Stomach (tissue), 9 donors: ENCODE results near the gene RAB12. TPM values are rescaled to one million over a fixed set of nuclear protein-coding genes. Genes with fewer than 3 reads are reported as not detected.

Source experiments
- DNase-seq, 2 donors: peaks; one replicate each; pipeline versions ENCODE4 v3.0.0 to v3.0.0-alpha.2; 2013 to 2019
- H3K27ac ChIP-seq, 5 donors: fragments of 200-600 bp in 4 of 5; sonication (generic) in 4 of 5; one replicate each; pipeline ENCODE4 v1.5.1; 2013 to 2019; ENCODE audit warnings: mild to moderate bottlenecking in 1 of 5, moderate library complexity in 1 of 5
- H3K27me3 ChIP-seq, 3 donors: fragments of 200-600 bp; sonication (generic); one replicate each; pipeline ENCODE4 v1.5.1; 2017 to 2019; ENCODE audit warnings: mixed run types in 1 of 3
- H3K36me3 ChIP-seq, 4 donors: fragments of 200-600 bp; sonication (generic); 1 replicate in 3 of 4; 2 replicates in 1 of 4; pipeline ENCODE4 v1.5.1; 2016 to 2019
- H3K4me1 ChIP-seq, 4 donors: fragments of 200-600 bp; sonication (generic); one replicate each; pipeline ENCODE4 v1.5.1; 2016 to 2019
- H3K4me3 ChIP-seq, 4 donors: fragments of 200-600 bp; sonication (generic) in 3 of 4; one replicate each; pipeline ENCODE4 v1.5.1; 2016 to 2019; ENCODE audit warnings: mild to moderate bottlenecking in 1 of 4
- H3K9me3 ChIP-seq, 4 donors: fragments of 200-600 bp; sonication (generic); one replicate each; pipeline ENCODE4 v1.5.1; 2016 to 2019
- CTCF ChIP-seq, 7 experiments: fragments of 450-650 bp in 4 of 7; fragments of 200-600 bp in 3 of 7; sonication (generic) in 3 of 7; IDR thresholded peaks; one replicate each; pipeline ENCODE4 v1.5.1; 2016 to 2019; ENCODE audit warnings: antibody characterized with exemption in 7 of 7, control low read depth in 2 of 7, mild to moderate bottlenecking in 1 of 7
- EP300 ChIP-seq: sonication (generic); formaldehyde crosslinking; IDR thresholded peaks from one replicate; pipeline ENCODE4 v1.6.1; 2017; ENCODE audit warnings: antibody characterized with exemption
- POLR2A ChIP-seq, 4 donors: fragments of 450-650 bp; IDR thresholded peaks; one replicate each; pipeline ENCODE4 v1.6.1; 2016; ENCODE audit warnings: antibody characterized with exemption in 4 of 4, control low read depth in 2 of 4, mild to moderate bottlenecking in 1 of 4, moderate library complexity in 1 of 4
- POLR2AphosphoS5 ChIP-seq, 3 donors: sonication (generic); formaldehyde crosslinking; IDR thresholded peaks; one replicate each; pipeline ENCODE4 v1.6.1; 2016; ENCODE audit warnings: antibody characterized with exemption in 3 of 3
- WGBS, 5 donors: extraction: QIAGEN DNeasy Blood & Tissue Kit in 3 of 5; methylation state at CpG; one replicate each; pipeline versions ENCODE4 v1.1.5 to v1.1.7; 2013 to 2018; 5-methylcytosine and 5-hydroxymethylcytosine counted together
- intact Hi-C: fragments of 100-400 bp; cut with DNase I; formaldehyde crosslinking; loops from one replicate; pipeline ENCODE4 v1.15.1; 2023; ENCODE audit warnings: low total_unique reads
- polyA plus RNA-seq, 3 donors: library from polyadenylated mRNA; stranded (reverse); fragments of 200-250 nt; gene quantifications; one replicate each; pipeline ENCODE4 v1.2.3, GENCODE V29; 2013
- total RNA-seq, 5 donors: library from RNA; depleted of rRNA; stranded (reverse); fragments of >200 nt; gene quantifications; one replicate each; pipeline versions ENCODE4 v1.1.0 to v1.2.3, GENCODE V29; 2014 to 2016
- donor health status: healthy with polysubstance abuse.
- donor health status: Bipolar disorder and iron deficiency.
- donor health status: healthy.

The RAB12 gene
- total and polyA plus RNA-seq, 8 donors = 10.7 to 88.5 (median 21.7) TPM

- no peaks in the 10 kb centered on the region for H3K27me3 ChIP-seq
- no peak overlapping the region for H3K27ac ChIP-seq
- H3K4me3 ChIP-seq = no peak overlapping the region
- TF ChIP-seq POLR2AphosphoS5 (IDR thresholded peaks at IDR 0.05) (no peak), POLR2A (IDR thresholded peaks at IDR 0.05) (no peak), CTCF (IDR thresholded peaks at IDR 0.05) (no peak), EP300 (no peak)
- no peak for DNase-seq
- intact Hi-C loops = no loop called here
- no peaks in the 10 kb centered on the region for H3K9me3 ChIP-seq
- whole genome bisulfite sequencing, 5 donors = 78 to 88% (median 79%) methylated on average over 13 of the region's 13 CpGs
- peaks cover 0 to 34% (median 22%) of the 10 kb centered on the region in 4 donors for H3K4me1 ChIP-seq
- peaks cover 19 to 41% (median 38%) of the 10 kb centered on the region in 4 donors for H3K36me3 ChIP-seq
These were observed 16.3 kb downstream of the RAB12 start for GRCh38 chr18:8625461-8626092.

- Histone ChIP-seq H3K9me3 (no peaks in the 10 kb centered on the region), H3K4me1 (peaks cover 0 to 30% (median 16%) of the 10 kb centered on the region in 4 donors), H3K36me3 (peaks cover 19 to 50% (median 44%) of the 10 kb centered on the region in 4 donors), H3K27me3 (no peaks in the 10 kb centered on the region), H3K4me3 (no peak overlapping the region), H3K27ac (no peak overlapping the region)
- 72 to 91% (median 86%) methylated on average over 6 of the region's 6 CpGs for WGBS, 5 donors
- intact Hi-C loops = no loop called here
- TF ChIP-seq POLR2AphosphoS5 (IDR thresholded peaks at IDR 0.05) (no peak), EP300 (no peak), POLR2A (IDR thresholded peaks at IDR 0.05) (no peak), CTCF (IDR thresholded peaks at IDR 0.05) (no peak)
- DNase-seq = no peak
These were observed 17.3 kb downstream of the RAB12 start for GRCh38 chr18:8626414-8627106.

GRCh38 chr18:8627107-8627472 is 17.9 kb downstream of the RAB12 start:
- Histone ChIP-seq H3K36me3 (peaks cover 22 to 55% (median 44%) of the 10 kb centered on the region in 4 donors), H3K27ac (no peak overlapping the region), H3K4me3 (no peak overlapping the region), H3K9me3 (no peaks in the 10 kb centered on the region), H3K27me3 (no peaks in the 10 kb centered on the region), H3K4me1 (peaks cover 0 to 29% (median 15%) of the 10 kb centered on the region in 4 donors)
- intact Hi-C loops = no loop called here
- peak in 1 of 2 donors; percentile 33 for DNase-seq
- no peak for TF ChIP-seq CTCF (IDR thresholded peaks at IDR 0.05)
- TF ChIP-seq POLR2AphosphoS5 (IDR thresholded peaks at IDR 0.05) = no peak
- no peak for TF ChIP-seq EP300
- TF ChIP-seq POLR2A (IDR thresholded peaks at IDR 0.05) = no peak
- 67 to 81% (median 73%) methylated on average over 11 of the region's 11 CpGs for WGBS, 5 donors

GRCh38 chr18:8627540-8627939 is 18.3 kb downstream of the RAB12 start:
- Histone ChIP-seq H3K9me3 (no peaks in the 10 kb centered on the region), H3K4me1 (peaks cover 0 to 29% (median 15%) of the 10 kb centered on the region in 4 donors), H3K4me3 (no peak overlapping the region), H3K27me3 (no peaks in the 10 kb centered on the region), H3K36me3 (peaks cover 22 to 59% (median 46%) of the 10 kb centered on the region in 4 donors), H3K27ac (no peak overlapping the region)
- DNase-seq = peak in 1 of 2 donors; percentile 45
- WGBS, 5 donors = 69 to 77% (median 73%) methylated on average over 4 of the region's 4 CpGs
- intact Hi-C loops = no loop called here
- TF ChIP-seq POLR2AphosphoS5 (IDR thresholded peaks at IDR 0.05) = no peak
- TF ChIP-seq EP300 = no peak
